GM19023 (cell line): ENCODE measurements around the gene ANAPC4.
"Not testable (repeated sequence)": the region's sequence is repeated elsewhere in the genome, so short reads cannot be mapped to it uniquely, and the experiment has no call there.

Source experiments
- ATAC-seq: cut with Tn5 transposase; IDR thresholded peaks from one replicate; pipeline ENCODE4 v1.9.1; 2021; ENCODE audit warnings: mild to moderate bottlenecking, moderate library complexity; ENCODE audit not compliant: unreplicated experiment

The ANAPC4 gene, protein sequence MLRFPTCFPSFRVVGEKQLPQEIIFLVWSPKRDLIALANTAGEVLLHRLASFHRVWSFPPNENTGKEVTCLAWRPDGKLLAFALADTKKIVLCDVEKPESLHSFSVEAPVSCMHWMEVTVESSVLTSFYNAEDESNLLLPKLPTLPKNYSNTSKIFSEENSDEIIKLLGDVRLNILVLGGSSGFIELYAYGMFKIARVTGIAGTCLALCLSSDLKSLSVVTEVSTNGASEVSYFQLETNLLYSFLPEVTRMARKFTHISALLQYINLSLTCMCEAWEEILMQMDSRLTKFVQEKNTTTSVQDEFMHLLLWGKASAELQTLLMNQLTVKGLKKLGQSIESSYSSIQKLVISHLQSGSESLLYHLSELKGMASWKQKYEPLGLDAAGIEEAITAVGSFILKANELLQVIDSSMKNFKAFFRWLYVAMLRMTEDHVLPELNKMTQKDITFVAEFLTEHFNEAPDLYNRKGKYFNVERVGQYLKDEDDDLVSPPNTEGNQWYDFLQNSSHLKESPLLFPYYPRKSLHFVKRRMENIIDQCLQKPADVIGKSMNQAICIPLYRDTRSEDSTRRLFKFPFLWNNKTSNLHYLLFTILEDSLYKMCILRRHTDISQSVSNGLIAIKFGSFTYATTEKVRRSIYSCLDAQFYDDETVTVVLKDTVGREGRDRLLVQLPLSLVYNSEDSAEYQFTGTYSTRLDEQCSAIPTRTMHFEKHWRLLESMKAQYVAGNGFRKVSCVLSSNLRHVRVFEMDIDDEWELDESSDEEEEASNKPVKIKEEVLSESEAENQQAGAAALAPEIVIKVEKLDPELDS

DNA sequence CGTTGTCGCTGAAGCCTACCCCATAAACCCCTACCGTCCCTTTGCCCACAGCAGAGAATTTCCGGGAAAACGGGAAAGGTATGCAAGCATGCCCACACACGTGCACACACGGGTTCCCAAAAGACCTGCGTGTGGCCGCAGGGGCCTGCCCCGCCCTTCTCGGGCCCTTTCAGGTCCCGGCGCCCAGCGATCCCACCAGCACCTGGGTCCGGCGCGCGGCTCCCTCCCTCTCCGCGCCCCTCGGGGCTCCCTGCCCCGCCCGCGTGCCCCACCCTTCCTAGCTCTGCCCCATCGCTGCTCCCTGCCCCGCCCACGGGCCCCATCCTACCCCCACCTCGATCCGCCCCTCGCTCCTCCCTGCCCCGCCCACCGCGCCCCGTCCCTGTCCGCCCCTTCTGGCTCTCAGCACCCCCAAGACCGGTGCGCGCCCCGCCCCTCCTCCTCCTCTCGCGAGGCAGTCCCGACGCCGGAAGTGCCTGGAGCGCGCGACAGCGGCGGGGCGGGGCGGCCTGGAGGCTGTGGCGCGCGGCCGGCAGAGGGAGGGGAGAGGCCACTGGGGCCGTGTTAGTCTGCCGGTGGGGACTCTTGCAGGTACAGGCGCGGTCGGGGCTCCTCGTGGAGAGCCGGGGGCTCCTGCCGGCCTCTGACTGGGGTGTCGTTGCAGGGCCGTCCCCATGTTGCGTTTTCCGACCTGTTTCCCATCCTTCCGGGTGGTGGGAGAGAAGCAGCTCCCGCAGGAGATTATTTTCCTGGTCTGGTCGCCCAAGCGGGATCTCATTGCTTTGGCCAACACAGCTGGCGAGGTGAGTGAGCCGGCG lies at the start of gene ANAPC4:
ANAPC4 (plus strand) TSS at position 510 of the 818 bp plus-strand sequence; CDS start at position 675, 165 bp downstream.
- ATAC-seq = peak; percentile 96

DNA sequence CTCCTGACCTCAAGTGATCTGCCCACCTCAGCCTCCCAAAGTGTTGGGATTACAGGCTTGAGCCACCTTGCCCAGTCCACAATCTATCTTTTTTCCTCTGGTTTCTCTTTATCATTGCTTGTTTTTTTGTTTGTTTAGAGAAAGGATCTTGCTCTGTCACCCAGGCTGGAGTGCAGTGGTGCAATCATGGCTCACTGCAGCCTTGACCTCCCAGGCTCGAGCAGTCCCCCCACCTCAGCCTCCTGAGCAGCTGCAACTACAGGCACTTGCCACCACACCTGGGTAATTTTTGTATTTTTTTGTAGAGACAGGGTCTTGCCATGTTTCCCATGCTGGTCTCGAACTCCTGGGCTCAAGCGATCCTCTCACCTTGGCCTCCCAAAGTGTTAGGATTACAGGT lies 48.6 kb upstream of the ANAPC4 start:
- not testable (repeated sequence) for ATAC-seq

DNA sequence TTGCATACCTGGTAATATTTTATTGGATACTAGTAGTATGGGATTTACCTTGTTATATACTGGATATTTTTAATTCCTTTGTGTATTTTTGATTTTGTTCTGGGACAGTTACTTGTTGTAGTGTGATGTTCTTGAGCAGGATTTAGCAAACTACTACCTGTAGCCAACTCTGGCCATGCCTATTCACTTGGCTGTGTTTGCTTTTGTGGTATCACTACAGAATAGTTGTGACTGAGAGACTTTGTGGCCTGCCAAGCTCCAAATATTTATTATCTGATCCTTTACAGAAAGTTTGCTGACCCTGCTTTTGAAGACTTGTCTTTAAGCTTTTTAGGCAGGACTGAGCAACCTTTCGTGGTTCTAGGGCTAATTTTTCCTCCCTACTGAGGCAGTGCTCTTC lies 46.7 kb upstream of the ANAPC4 start:
- no peak for ATAC-seq

DNA sequence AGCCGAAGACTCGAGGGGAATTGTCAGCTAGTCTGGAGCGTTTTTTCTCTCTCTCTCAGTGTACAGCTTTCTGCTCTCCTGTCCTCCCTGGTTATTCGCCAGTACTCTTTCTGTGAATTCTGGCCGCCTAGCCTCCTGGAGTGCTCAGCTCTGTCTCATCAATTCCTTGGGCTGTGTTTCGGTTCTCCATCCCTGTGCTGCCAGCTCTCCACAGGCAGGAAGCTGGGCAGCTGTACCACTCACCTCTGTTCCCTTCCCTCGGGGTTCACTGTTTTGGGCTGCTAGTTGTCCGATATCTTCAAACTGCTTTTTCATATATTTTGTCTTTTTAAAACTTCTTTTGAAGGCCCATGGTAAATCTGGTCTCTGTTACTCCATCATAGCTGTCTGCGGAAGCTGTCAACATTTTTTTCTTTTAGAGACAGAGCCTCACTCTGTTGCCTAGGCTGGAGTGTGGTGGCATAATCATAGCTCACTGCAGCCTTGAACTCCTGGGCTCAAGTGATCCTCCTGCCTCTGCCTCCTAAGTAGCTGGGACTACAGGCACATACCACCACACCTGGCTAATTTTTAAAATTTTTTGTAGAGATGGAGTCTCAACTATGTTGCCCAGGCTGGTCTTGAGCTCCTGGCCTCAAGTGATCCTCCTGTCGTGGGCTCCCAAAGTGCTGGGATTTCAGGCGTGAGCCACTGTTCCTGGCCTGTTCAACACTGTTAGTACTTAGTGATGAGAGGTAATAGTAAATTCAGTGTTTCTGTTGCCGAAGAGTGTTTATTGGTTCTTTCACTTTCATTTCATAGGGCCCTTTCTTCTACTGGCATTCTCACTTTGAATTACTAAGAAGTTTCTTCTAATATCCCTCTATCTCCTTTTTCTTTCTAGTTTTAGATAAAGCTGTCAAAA lies 45.9 kb upstream of the ANAPC4 start:
- ATAC-seq = peak; percentile 67

DNA sequence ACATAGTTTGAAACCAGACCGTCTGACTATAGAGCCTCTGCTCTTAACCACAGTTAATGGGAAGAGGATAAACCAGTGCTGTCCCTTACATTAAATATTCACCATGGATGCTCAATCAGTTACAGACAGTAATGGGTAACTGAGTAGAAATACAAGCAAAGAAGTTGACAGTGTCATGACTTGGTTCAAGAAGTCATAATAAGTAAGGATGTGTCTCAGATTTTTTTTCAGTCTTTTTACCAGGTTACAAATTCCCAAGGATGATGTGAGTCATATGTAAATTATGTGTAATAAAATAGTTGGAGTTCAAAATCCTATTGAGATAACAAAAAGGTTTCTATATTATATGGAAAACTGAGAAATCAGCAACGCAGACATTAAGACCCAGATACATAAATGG lies 33.4 kb upstream of the ANAPC4 start:
- ATAC-seq = no peak

DNA sequence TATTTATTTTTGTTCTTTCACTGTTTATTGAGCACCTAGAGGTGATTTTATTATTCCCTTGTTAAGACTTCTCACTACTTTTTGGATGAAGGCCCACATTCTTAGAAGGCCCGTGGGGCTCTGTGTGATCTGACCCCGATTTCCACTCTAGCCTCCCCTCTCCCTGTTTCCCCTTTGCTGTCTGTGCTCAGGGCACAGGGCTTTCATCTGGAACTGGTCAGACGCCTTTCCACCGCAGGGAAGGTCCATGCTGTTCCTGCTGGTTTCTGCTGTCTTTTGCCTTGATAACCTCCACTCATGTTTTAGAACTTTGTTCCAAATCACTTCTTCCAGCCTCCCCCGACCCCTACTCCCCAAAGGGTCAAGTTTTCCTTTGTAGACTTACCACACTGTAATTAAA lies 31.3 kb upstream of the ANAPC4 start:
- ATAC-seq = no peak

DNA sequence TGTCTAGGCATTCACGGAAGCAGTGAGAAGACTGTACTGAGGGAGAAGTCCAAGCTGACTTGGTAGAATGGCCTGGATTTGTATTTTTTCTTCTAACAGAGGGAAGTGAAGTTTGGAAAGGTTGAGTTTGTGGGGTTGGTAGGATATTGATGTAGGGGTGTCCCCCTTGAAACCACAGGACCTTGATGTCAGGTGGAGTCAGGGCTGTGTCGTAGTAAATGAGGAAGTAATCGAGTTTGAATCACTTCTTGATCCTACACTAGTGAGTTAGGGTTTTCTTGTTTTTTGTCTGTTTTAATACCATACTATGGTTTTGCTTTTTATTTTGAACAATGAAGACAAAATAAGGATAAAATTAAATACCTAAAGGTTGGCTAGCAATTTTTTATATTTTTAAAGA lies 30.1 kb upstream of the ANAPC4 start:
- no peak for ATAC-seq

DNA sequence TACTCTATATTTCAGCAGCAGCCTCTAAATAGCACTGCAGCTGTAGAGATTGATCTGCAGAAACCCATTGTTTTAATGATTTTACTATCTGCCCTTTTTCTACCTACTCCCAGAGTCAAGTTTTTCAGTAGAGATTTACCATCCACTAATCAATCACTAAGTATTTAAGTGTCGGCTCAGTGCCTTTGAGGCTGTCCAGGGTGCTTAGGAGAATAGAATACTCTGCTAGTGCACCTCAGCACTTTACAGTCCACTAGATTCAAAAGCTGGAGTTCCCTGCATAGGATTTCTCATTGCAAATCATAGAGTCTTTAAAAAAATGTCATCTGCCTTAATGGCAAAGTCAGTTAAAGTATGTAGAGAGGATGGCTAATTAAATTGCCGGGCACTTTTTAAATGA lies 29.6 kb upstream of the ANAPC4 start:
- ATAC-seq = no peak

DNA sequence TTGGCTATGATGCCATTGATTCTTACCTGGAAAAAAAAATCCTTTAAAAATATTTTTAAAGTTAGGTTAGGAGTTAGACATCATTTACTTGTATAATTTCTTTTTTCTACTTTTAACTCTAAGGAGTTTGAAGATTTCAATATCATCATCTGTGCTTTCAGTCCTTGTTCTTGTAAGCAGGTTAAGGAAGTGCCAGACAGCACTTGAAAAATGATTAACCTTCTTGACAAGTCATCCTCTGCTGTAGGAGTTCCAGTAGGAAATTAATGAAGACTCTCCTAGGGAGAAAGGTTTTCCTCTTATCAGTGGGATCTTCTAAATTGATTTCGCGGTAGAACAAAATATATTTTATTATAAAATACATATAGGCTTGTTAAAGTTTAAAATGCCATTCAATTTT lies 29.1 kb upstream of the ANAPC4 start:
- ATAC-seq = no peak

DNA sequence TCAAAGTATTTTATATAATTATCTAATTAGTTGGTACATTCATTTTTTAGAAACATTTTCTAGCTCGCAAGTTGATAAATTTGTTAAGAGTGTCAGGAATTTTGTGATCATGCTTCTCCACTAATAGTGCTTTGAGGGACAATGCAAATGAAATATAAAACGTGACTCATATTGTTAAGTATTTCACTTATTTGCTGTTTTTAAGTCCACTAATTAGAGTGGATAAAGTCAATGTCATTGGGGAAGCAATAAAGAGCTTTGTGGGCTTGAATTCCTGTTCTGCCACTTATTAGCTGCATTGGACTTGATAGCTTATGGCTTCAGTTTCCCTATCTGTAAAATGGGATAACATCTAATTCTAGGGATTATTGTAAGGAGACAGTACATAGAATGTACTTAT lies 26.5 kb upstream of the ANAPC4 start:
- no peak for ATAC-seq

DNA sequence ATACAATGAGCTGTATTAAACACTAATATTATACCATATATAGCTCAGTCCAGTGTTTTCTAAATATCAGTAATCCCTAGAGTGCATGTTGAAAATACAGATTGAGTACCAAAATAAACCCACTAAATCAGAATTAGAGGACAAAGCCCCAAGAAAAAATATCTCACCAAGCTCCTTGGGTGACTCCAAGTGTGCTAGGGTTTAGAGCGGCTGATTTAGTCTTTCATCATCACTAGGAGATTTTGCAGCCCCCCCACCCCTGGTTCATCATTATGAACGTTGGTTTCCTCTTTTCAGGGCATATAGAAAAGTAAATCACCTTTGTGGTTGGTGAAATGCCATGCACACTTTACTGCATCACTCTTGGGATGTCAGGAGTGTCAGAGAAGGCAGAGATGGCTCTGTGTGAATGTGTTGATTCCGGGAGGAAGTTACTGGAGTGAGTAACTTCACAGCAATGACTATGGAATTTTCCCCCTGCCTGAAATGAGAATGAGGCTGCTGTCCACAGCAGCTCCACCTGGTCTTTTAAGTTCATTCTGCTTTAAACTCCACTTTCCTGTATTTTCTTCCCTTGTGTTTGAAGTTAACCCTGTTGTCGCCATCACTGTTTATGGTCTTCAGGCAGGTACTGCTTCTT lies 25.2 kb upstream of the ANAPC4 start:
- no peak for ATAC-seq

DNA sequence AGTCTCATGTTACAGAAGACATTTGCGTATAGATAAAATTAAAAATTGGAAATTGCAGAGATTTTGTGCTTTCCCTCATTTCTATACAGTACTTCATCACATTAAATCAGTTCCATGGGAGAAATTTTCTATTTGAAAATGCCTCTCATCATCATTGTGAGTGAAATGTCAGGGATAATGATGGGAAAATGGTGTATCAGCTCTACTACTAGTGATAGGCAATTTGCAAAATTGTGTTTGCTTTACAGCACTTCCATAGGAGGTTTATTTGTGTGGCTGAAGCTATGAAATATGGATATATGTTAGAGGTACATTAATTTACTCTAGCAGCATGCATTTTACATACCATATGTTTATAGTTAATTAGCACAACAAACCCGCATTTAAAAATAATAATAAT lies 21.0 kb upstream of the ANAPC4 start:
- no peak for ATAC-seq

DNA sequence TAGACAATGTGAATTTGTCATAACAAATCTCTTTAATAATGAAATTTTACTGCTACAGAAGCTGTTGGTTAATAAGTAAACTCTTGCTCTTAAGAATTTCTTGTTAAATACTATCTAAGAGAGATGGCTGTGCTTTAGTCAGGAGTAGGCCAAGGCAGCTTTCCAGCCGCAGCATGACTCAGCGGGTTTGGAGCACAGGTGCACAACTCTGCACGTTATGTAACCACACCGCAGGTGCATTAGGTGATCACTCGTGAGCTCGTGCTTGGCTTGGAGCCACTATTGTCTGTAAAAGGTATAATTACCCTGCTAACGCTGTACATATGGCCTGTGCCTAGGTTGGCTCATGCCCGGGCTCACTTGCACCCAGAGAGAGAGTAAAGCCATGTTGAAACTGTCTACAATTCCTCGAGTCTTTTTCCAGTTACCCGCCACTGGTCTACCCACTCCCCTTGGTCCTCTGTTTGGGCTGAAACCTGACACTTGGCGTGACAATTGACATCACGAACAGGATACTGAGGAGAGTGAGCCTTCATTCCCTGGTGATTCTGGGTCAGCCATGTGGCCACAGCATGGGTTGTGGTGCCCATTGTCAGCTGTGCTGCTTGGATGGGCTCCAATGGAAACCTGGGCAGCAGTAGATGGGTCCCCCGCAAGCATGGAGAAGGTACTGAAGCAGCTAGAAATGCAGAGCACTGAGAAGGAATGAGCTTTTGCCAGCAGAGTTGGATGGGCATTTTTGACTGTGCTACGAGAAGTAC lies 18.4 kb upstream of the ANAPC4 start:
- ATAC-seq = no peak

DNA sequence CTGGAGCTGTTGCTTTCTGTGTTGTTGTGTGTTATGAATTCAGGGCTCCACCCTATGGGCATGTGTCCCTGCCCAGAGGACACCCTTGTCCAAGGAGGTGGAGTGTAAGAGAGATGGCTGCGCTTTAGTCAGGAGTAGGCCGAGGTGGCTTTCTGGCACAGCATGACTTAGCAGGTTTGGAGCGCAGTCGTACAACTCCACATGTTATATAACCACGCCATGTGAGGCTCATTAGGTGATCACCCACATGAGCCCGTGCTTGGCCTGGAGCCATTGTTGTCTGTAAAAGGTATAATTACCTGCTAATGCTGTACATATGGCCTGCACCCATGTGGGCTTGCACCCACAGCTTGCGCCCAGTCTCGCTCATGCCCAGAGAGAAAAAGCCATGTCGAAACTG lies 15.8 kb upstream of the ANAPC4 start:
- ATAC-seq = no peak

DNA sequence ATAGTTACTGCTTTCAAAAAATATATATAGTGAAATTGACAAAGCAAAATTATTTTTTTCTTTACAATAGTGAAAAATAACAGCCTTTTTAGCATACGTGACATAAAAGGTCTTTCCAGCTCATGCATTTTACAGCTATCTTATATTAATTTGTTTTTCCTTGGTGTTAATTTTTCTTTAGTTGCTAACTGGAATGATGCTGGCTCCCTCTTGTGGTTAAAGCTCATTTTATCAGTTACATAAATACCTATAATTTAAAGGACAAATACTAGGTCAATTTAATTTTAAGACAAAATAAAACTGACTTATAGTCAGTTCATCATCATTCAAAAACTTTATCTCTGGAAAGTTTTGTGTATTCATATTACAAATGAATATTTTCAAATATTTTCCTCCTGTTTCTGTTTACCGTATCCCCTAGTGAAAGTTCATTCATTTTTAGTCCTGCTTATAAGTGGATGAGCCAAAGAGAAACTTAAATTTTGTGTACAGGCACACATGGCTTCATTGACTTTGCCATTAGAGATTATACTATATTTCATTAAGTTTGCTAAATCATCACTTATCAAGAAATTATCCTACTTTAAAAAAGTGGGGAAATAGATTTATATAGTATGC lies 9.9 kb upstream of the ANAPC4 start:
- no peak for ATAC-seq

DNA sequence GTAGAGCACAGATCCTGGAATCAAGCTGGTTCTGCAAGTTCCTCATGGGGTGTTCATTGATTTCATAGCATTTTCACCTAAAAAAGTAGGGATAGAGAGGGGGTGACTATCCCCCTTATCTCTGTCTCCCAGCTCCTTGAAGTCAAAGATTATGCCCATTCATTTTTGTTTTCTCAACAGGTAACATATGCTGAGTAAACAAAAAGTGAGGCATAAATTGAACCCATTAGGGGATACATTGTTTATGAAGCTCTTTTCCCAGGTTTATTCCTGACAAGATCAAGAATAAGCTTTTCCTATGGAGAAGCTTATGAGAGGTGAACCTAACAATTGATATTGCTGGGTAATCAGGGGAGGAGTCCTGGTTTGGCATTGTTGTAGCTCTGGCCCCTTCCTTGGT lies 9.2 kb upstream of the ANAPC4 start:
- ATAC-seq = no peak

DNA sequence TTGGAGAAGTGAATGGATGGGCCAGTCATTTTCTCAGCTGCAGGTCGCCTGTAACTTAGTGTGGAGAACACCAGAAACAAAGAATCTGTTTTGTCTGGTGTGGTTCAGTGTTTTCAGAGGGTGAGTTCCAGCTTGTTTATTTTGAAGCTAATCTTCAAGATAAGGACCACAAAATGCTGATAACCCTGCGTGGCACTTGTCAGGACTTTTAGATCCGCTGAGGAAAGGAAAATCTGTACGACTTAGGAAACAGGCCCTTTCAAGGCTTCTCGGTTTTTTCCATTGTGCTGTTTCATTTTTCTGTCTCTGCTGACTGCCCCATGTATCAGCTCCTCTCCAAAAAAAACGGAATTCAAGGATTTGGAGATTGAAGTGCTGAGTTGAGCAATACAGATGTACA lies 8.7 kb upstream of the ANAPC4 start:
- no peak for ATAC-seq

DNA sequence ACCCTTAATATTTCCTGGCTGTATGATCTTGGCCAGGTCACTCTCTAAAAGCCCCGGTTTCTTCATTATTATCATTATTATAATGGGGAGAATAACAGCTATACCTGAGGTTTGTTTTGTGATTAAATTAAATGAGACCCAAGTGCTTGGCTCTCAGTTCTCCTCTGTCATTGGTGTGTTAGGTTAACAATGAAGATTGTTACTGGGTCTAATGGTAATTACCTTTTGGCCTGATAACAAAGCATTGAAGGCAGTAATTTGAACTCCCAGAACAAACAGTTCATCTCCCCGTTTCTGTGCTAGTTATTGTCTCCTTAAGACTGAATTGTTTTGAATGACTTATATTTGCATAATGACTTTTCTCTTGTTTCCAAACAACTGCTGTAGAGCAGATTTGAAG lies 6.8 kb upstream of the ANAPC4 start:
- no peak for ATAC-seq

DNA sequence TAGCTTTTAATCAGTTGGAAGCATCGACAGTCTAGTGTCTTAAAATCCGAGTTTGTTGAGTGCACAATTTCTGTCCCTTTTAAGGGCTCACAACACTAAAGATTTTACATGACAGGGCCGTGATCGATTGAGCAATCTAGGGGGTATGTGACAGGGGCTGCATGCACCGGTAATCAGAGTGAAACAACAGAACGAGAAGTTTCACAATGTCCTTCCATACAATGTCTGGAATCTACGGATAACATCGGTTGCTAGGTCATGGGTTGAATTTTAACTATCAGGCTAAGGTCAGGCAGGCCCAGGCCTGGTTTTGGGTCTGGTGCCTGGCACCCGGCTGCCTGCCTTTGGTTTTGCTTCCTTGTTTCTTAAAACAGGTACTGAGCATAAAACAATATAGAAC lies 4.5 kb upstream of the ANAPC4 start:
- not testable (repeated sequence) for ATAC-seq
